ENCODE data around the gene ANKRD9.
A peak's percentile ranks its signal among the peaks of the same experiment; 100 is the strongest.

DNA sequence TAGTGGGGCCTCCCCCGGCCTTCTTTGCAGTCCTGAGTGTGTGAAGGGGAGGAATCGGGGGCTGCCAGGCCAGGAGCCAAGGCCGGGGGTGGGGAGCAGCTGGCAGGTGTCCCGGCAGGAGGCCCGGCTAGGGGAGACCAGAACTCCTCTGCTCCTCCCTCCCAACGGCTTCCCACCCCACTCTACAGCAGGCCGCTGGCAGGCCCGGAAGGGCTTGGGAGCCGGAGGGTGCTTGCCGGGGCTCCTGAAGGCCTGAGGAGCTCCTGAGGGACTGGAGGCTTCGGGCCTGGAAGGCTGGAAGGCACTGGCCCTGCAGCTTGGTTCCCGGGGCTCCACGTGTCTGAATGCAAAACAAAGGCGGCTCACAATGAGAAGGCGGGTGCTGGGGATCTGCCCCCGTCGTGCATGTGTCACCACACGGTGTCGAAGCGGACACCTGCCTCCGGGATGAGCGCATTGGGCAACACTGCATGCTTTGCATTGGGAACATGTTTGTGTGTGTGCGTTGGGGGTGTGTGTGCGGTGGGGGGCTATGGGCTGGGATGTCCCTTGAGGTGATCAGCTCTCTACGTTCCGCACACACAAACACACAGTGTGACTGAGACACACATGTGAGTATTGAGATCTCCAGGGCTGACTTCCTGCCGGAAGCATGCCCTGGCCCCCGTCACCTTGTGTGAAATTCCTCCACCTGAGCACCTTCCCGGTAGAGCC, 30.9 kb upstream of the ANKRD9 start:
- peak; percentile 39 for TF ChIP-seq PITX1 (CRISPR knock-in tag; IDR thresholded peaks at IDR 0.05)
- TF ChIP-seq SNAPC2 (CRISPR knock-in tag; IDR thresholded peaks at IDR 0.05) = no peak
- no peak for TF ChIP-seq TBL1XR1 (IDR thresholded peaks at IDR 0.05; ENCODE audit: borderline replicate concordance, low read length, partially characterized antibody)
- TF ChIP-seq, protein P1, sequence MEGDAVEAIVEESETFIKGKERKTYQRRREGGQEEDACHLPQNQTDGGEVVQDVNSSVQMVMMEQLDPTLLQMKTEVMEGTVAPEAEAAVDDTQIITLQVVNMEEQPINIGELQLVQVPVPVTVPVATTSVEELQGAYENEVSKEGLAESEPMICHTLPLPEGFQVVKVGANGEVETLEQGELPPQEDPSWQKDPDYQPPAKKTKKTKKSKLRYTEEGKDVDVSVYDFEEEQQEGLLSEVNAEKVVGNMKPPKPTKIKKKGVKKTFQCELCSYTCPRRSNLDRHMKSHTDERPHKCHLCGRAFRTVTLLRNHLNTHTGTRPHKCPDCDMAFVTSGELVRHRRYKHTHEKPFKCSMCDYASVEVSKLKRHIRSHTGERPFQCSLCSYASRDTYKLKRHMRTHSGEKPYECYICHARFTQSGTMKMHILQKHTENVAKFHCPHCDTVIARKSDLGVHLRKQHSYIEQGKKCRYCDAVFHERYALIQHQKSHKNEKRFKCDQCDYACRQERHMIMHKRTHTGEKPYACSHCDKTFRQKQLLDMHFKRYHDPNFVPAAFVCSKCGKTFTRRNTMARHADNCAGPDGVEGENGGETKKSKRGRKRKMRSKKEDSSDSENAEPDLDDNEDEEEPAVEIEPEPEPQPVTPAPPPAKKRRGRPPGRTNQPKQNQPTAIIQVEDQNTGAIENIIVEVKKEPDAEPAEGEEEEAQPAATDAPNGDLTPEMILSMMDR (CRISPR knock-in tag; IDR thresholded peaks at IDR 0.05) = no peak; the same call in 1 of the 2 replicates
- no peak for TF ChIP-seq RFXAP (CRISPR knock-in tag; IDR thresholded peaks at IDR 0.05; ENCODE audit: borderline replicate concordance)
- TF ChIP-seq, protein P2, sequence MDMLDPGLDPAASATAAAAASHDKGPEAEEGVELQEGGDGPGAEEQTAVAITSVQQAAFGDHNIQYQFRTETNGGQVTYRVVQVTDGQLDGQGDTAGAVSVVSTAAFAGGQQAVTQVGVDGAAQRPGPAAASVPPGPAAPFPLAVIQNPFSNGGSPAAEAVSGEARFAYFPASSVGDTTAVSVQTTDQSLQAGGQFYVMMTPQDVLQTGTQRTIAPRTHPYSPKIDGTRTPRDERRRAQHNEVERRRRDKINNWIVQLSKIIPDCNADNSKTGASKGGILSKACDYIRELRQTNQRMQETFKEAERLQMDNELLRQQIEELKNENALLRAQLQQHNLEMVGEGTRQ (IDR thresholded peaks at IDR 0.05; ENCODE audit: low read depth, low read length) = no peak
- TF ChIP-seq, protein P2 (CRISPR knock-in tag; IDR thresholded peaks at IDR 0.05; ENCODE audit: borderline replicate concordance) = no peak
- TF ChIP-seq, protein P3, sequence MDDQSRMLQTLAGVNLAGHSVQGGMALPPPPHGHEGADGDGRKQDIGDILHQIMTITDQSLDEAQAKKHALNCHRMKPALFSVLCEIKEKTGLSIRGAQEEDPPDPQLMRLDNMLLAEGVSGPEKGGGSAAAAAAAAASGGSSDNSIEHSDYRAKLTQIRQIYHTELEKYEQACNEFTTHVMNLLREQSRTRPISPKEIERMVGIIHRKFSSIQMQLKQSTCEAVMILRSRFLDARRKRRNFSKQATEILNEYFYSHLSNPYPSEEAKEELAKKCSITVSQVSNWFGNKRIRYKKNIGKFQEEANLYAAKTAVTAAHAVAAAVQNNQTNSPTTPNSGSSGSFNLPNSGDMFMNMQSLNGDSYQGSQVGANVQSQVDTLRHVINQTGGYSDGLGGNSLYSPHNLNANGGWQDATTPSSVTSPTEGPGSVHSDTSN (CRISPR knock-in tag; IDR thresholded peaks at IDR 0.05; ENCODE audit: borderline replicate concordance) = no peak
- peak; percentile 82; the same call in 1 of the 2 replicates for TF ChIP-seq CCDC6 (CRISPR knock-in tag; IDR thresholded peaks at IDR 0.05)
- TF ChIP-seq ZSCAN20 (CRISPR knock-in tag; IDR thresholded peaks at IDR 0.05; ENCODE audit: borderline replicate concordance) = no peak
- no peak for TF ChIP-seq ZMYM2 (CRISPR knock-in tag; IDR thresholded peaks at IDR 0.05)
- no peak for TF ChIP-seq JUN (CRISPR knock-in tag; IDR thresholded peaks at IDR 0.05)
- TF ChIP-seq, protein P4, sequence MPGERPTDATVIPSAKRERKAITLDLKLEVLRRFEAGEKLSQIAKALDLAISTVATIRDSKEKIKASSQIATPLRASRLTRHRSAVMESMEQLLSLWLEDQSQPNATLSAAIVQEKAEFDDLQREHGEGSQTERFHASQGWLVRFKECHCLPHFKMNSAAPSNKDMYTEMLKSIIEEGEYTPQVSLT (CRISPR knock-in tag; IDR thresholded peaks at IDR 0.05; ENCODE audit: borderline replicate concordance, low read depth) = no peak
